ENCODE data around the gene PCNX2.

GRCh38 chr1:233121947-233122559 is 173.5 kb downstream of the PCNX2 start:
- TF ChIP-seq MAX (CRISPR knock-in tag; IDR thresholded peaks at IDR 0.05) (no peak), E2F4 (CRISPR knock-in tag; IDR thresholded peaks at IDR 0.05; ENCODE audit: borderline replicate concordance, low read depth) (no peak), TCF7 (CRISPR knock-in tag; IDR thresholded peaks at IDR 0.05; ENCODE audit: low read depth) (no peak)

Measured in WTC11 (cell line).